GM06990 (cell line): ENCODE measurements around the gene NXPH1.

Experiments
- DNase-seq: peaks from one replicate; pipeline ENCODE4 v3.0.0-alpha.2; 2011; ENCODE audit not compliant: insufficient read length; ENCODE audit errors: extremely low read depth
- H3K27me3 ChIP-seq: replicated peaks from 2 replicates; pipeline ENCODE4 v1.6.0; 2011; ENCODE audit warnings: low read length; ENCODE audit not compliant: control insufficient read depth, insufficient read depth
- H3K36me3 ChIP-seq: 2 replicates; pipeline ENCODE4 v1.5.1; 2011; ENCODE audit warnings: low read length; ENCODE audit not compliant: control insufficient read depth, insufficient read depth
- H3K4me3 ChIP-seq: replicated peaks from 2 replicates; pipeline ENCODE4 v1.5.1; 2011; ENCODE audit warnings: low read depth, mild to moderate bottlenecking, control low read depth, low read length
- CTCF ChIP-seq: IDR thresholded peaks from 2 replicates; pipeline ENCODE4 v1.5.1; 2011; ENCODE audit warnings: low read length, control low read depth, mild to moderate bottlenecking, inconsistent platforms; ENCODE audit not compliant: insufficient read depth, poor library complexity, severe bottlenecking

The NXPH1 gene

DNA sequence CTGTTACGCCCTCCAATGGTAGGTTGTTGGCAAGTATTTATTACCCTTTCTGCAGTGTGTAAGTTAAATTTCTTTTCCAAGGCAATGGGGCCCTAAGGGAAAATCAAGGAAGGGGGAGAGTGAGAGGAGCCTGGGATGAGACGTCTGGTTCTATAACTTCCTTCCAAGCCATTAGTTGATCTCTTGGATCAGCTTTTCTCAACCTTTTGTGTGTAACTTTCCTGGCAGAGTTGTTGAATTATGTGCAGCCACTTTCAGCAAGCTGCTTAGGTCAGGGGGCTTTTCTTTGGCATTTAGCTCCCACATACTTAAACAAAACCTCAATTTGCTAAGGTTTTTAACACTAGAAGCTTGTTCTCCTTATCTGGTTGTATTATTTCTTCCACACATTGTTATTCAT is 127.1 kb downstream of the NXPH1 start:
- no peak for DNase-seq
- no peak for TF ChIP-seq CTCF
- no peak overlapping the region for H3K4me3 ChIP-seq
- H3K36me3 ChIP-seq, result no peaks in the 10 kb centered on the region
- no peaks in the 10 kb centered on the region for H3K27me3 ChIP-seq

DNA sequence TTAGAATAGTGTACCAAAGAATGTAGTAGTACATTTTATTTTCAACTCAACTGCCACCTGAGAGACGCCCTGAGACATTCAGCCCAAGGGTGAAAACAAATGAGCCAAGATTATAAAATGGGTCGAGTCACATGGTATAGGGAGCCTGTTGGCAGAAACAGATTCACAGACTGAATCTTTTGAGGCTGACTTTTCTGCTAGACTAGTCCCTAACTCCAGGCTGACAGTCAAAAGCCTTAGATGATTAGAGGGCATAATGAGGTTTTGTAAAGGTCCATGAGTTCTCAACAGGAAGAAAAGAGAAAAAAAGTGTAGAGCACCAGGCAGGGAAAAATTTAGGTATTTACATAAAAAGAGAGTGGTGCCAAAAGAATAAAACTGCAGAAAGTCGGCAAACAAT is 128.0 kb downstream of the NXPH1 start:
- TF ChIP-seq CTCF, result no peak
- Histone ChIP-seq H3K36me3 (no peaks in the 10 kb centered on the region), H3K27me3 (no peaks in the 10 kb centered on the region), H3K4me3 (no peak overlapping the region)
- no peak for DNase-seq

- no peaks in the 10 kb centered on the region for H3K36me3 ChIP-seq
- H3K4me3 ChIP-seq, result no peak overlapping the region
- TF ChIP-seq CTCF, result no peak
- no peak for DNase-seq
- H3K27me3 ChIP-seq, result no peaks in the 10 kb centered on the region
These were observed 130.9 kb downstream of the NXPH1 start for GRCh38 chr7:8564281-8564680.

- Histone ChIP-seq H3K27me3 (no peaks in the 10 kb centered on the region), H3K36me3 (no peaks in the 10 kb centered on the region), H3K4me3 (no peak overlapping the region)
- TF ChIP-seq CTCF, result no peak
- no peak for DNase-seq
These were observed 132.6 kb downstream of the NXPH1 start for GRCh38 chr7:8566016-8566415.

DNA sequence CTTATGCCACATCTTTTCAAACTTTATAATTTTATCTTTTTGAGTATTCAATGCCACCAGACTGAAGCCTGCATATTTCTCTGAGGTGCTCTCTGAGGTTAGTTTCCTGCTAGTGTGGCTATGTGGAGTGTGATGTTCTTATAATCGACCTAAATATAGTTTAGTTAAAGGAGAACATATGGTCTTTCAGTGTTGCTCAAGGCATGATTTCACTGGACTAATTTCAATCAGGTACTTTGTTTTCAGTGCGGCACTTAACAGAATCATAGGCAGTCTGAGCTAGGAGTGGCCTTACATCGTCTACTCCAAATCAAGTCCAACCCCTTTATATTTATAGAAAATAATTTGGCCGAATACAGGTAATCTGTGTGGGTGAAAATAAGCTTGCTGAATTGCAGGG is 134.2 kb downstream of the NXPH1 start:
- TF ChIP-seq CTCF, result no peak
- Histone ChIP-seq H3K27me3 (no peaks in the 10 kb centered on the region), H3K36me3 (no peaks in the 10 kb centered on the region), H3K4me3 (no peak overlapping the region)
- DNase-seq, result no peak

DNA sequence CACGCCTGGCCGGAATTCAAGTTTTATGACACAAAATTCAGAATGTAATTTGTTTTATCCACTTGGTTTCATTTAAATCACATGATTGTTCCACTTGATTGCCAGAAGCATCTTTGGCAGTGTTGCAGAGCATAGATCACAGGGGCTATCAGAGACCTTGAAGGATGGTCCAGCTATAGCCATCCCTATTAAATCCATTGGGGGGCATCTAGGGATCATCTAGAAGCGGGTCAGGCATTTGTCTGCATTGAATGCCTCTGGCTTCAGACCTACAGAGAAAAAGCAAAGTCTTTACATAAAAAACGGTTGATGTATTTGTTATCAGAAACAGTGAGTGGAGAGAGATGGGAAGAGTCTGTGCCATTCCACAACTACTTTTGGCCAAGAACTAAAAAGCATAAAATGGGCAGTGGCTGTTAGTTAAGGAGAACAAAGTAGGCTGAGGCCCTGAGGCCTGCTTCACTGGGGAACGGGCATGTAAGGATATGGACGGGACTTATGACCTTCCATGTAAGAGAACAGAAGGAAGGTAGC is 146.3 kb downstream of the NXPH1 start:
- Histone ChIP-seq H3K27me3 (no peaks in the 10 kb centered on the region), H3K4me3 (no peak overlapping the region), H3K36me3 (no peaks in the 10 kb centered on the region)
- TF ChIP-seq CTCF, result no peak
- no peak for DNase-seq
